GM19351 (cell line): ENCODE data around the gene NEGR1.
A peak's percentile ranks its signal among the peaks of the same experiment; 100 is the strongest.
"Not testable (repeated sequence)": the region's sequence is repeated elsewhere in the genome, so short reads cannot be mapped to it uniquely, and the experiment has no call there.

Experiments used
- ATAC-seq: cut with Tn5 transposase; IDR thresholded peaks from one replicate; pipeline ENCODE4 v1.9.1; 2021; ENCODE audit warnings: mild to moderate bottlenecking, moderate library complexity; ENCODE audit not compliant: unreplicated experiment

Gene NEGR1

GRCh38 chr1:72282271-72283021, at the start of gene NEGR1:
NEGR1 (minus strand) TSS chr1:72282539.
- peak; percentile 79 for ATAC-seq

GRCh38 chr1:72326494-72326893, 44.2 kb upstream of the NEGR1 start:
- no peak for ATAC-seq

GRCh38 chr1:72324451-72324850, 42.1 kb upstream of the NEGR1 start:
- no peak for ATAC-seq

DNA sequence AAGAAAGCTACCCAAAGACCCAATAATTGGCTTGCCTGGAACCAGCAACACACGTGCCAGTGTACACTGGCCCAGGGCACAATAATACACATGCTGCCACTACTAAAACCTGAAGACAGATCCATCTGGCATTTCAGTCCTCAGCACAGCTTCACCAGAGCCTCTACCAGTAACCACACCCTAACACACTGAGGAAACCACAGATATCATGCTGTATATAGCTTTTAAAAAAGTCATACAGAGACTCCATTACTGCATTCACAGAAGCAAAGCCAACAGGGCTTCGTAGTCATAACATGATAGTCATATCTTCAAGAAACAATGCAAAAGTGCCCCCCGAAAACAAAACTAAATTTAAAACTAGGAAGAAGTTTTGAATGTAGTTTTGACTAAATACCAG, 40.6 kb upstream of the NEGR1 start:
- no peak for ATAC-seq

- ATAC-seq = no peak
Observed at GRCh38 chr1:72296501-72296900, 14.2 kb upstream of the NEGR1 start.

- ATAC-seq = no peak
Observed at GRCh38 chr1:72288886-72289285, 6.5 kb upstream of the NEGR1 start.

GRCh38 chr1:72286401-72286800, 4.1 kb upstream of the NEGR1 start:
- no peak for ATAC-seq

GRCh38 chr1:72285074-72285425, 2.7 kb upstream of the NEGR1 start:
- ATAC-seq = no peak

DNA sequence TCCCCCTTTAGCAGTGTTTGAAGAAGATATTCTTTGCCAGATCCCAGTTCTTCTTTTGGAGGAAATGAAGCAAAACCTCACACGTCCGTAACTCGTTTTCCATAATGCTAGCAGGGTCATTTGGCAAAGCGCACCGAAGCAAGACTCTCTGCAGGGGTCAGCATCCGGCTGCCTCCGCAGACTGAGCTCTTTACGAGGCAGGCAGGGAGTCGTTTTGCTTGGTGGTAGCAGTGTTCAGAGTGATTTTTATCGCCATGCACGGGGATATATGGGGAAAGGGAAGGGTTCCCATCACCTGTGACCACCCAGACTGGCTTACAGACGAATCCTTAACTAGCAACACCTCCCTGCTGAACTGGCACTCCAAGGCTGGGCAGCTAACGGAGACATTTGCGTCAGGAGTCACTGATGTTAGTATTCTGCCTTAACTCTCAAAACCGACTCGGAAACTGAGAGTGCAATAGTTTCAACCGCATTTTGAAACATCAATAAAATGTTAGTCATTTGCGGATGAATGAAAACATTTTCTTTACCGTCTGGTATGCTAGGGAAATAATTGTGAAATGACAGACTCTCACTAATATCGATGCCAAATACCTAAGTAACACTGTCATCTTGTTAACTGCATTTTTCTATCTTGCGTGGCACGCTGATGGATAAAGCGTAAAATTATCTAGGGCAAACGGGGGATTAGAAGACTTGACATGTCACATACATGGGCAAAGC, 2.2 kb upstream of the NEGR1 start:
- peak; percentile 55 for ATAC-seq

- no peak for ATAC-seq
Observed at GRCh38 chr1:72284084-72284347, 1.7 kb upstream of the NEGR1 start.

DNA sequence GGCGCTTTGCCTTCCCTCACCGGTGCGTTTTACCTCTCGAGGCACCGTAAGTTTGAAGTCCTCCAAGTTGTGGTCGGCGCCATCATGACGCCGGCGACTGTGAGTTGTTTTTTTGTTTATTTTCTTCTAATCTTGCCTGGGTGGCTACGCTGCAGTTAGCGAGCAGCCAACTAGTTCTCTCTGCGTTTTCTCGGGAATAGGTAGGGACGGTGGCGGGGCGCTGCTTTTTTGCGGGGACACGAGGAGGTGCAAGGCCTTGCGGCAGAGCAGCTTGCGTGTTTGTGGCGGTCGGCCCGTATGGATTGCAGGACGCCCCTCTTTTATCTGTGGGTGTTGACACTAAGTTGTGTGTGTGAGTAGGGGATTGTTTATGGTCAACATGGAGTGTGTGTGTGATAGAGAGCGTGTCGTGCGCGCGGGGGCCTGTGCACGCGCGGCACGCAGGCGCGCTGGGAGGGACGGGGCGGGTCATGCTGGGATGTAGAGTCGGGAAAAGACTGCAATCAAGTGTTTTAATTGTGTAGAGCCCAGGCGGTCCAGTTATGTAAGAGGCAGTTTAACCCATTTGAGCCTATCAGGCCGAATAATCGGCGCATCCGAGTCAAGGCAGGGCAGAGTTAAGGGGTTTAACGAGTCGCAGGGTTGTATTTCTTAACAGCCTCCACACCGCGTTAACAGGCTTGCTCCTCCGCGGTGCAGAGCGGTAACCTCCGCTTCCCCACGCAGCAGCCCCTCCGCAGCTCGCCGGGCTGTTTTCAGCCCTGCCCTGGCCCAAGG, 1.2 kb upstream of the NEGR1 start:
- ATAC-seq = no peak

- ATAC-seq = peak; percentile 8
Observed at GRCh38 chr1:72283022-72283306, 625 bp upstream of the NEGR1 start.

GRCh38 chr1:72281637-72282270, 585 bp downstream of the NEGR1 start:
- ATAC-seq = no peak

DNA sequence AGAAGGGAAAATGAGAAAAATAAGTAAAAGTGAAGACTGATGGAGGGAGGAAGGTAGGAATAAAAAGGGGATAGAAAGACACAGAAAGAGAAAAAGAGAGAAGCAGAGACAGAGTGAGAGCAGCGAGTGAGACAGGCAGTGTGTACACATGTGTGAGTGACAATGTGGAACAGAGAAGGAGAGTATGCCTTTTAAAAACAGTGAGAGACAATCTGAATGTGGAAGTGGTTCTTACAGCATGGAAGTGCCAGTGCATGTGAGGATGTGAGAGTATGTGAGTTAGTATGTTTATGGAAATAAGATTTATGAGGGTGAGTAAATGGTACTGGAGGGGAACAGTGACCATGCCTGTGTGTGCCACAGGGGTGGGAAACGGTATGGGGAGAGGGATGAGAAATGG, 1.2 kb downstream of the NEGR1 start:
- no peak for ATAC-seq

GRCh38 chr1:72280711-72281110, 1.6 kb downstream of the NEGR1 start:
- no peak for ATAC-seq

- no peak for ATAC-seq
Observed at GRCh38 chr1:72280131-72280530, 2.2 kb downstream of the NEGR1 start.

- no peak for ATAC-seq
Observed at GRCh38 chr1:72278461-72278860, 3.9 kb downstream of the NEGR1 start.

- ATAC-seq = no peak
Observed at GRCh38 chr1:72271555-72272085, 10.7 kb downstream of the NEGR1 start.

DNA sequence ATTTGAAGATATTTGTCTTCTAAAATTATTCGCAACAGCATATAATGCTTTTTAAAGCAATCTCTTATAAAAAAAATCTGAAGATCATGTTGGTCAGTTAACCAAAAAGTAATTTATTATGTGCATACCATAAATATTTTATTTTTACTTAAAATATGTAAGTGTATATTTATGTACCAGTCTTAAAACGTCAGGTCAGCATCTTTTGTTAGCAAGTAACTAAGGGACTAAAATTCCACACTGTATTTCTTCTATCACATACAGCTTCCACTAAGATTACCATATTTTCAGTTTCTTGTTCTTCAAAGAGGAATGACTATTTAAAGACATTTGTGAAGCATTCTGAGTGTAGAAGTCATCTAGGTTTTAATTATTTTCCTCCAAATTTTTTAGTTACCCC, 19.6 kb downstream of the NEGR1 start:
- ATAC-seq = no peak

DNA sequence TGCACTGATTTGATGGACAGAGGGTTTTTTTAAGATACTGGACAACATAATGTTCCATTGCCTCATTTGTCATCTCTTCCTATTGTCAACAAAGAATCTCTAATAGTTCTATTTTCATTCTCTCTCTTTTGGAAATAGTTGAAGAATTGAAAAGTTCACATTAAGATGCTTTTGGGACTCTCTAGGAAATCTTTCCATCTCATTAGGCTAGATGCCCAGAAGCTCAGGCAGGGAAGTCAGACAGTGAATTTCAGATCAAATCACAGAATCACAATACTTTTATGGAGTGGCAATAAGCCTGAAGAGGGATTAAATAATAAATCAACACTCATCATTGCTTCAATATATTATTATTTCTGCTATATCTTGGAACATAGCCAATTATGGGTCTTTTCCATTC, 29.2 kb downstream of the NEGR1 start:
- no peak for ATAC-seq

- no peak for ATAC-seq
Observed at GRCh38 chr1:72241397-72241796, 40.9 kb downstream of the NEGR1 start.

DNA sequence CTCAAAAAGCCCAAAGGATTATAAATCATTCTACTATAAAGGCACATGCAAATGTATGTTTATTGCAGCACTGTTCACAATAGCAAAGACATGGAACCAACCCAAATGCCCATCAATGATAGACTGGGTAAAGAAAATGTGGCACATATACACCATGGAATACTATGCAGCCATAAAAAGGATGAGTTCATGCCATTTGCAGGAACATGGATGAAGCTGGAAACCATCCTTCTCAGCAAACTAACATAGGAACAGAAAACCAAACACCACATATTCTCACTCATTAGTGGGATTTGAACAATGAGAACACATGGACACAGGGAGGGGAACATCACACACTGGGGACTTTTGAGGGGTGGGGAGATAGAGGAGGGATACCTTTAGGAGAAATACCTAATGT, 46.4 kb downstream of the NEGR1 start:
- ATAC-seq = not testable (repeated sequence)
